GM19455 (cell line): ENCODE measurements around the gene VEGFA.

Experiments used
- ATAC-seq: cut with Tn5 transposase; IDR thresholded peaks from one replicate; pipeline ENCODE4 v1.9.1; 2021; ENCODE audit not compliant: unreplicated experiment

VEGFA gene

GRCh38 chr6:43820486-43820885 lies 50.5 kb downstream of the VEGFA start:
- no peak for ATAC-seq

GRCh38 chr6:43821101-43821886 lies 51.3 kb downstream of the VEGFA start:
- no peak for ATAC-seq

- ATAC-seq, result no peak
These were observed 53.4 kb downstream of the VEGFA start for GRCh38 chr6:43823390-43823789.

- ATAC-seq, result no peak
These were observed 54.1 kb downstream of the VEGFA start for GRCh38 chr6:43823879-43824702.

- ATAC-seq, result no peak
These were observed 54.7 kb downstream of the VEGFA start for GRCh38 chr6:43824703-43825064.

- ATAC-seq, result no peak
These were observed 55.4 kb downstream of the VEGFA start for GRCh38 chr6:43825187-43826115.

- ATAC-seq, result no peak
These were observed 56.7 kb downstream of the VEGFA start for GRCh38 chr6:43826730-43827129.

GRCh38 chr6:43827898-43828297 lies 57.9 kb downstream of the VEGFA start:
- ATAC-seq, result no peak

- no peak for ATAC-seq
These were observed 58.7 kb downstream of the VEGFA start for GRCh38 chr6:43828711-43829110.

GRCh38 chr6:43829470-43829869 lies 59.5 kb downstream of the VEGFA start:
- ATAC-seq, result no peak

- no peak for ATAC-seq
These were observed 60.8 kb downstream of the VEGFA start for GRCh38 chr6:43830775-43831174.

GRCh38 chr6:43831191-43831590 lies 61.2 kb downstream of the VEGFA start:
- ATAC-seq, result no peak

- no peak for ATAC-seq
These were observed 63.4 kb downstream of the VEGFA start for GRCh38 chr6:43833223-43833995.

GRCh38 chr6:43833996-43834390 lies 64.0 kb downstream of the VEGFA start:
- ATAC-seq, result no peak

- ATAC-seq, result no peak
These were observed 64.6 kb downstream of the VEGFA start for GRCh38 chr6:43834528-43835155.

GRCh38 chr6:43835872-43836419 lies 65.9 kb downstream of the VEGFA start:
- no peak for ATAC-seq
